Suprapubic skin (tissue), 4 donors: ENCODE measurements around the gene SPATA19.

ENCODE experiments used
- POLR2A ChIP-seq, 2 donors: fragments of 450-650 bp; IDR thresholded peaks; one replicate each; pipeline ENCODE4 v1.6.1; 2017; ENCODE audit warnings: antibody characterized with exemption in 2 of 2, mild to moderate bottlenecking in 2 of 2, moderate library complexity in 2 of 2
- POLR2AphosphoS5 ChIP-seq, 3 donors: sonication (generic); formaldehyde crosslinking; IDR thresholded peaks; one replicate each; pipeline ENCODE4 v1.6.1; 2017; ENCODE audit warnings: antibody characterized with exemption in 3 of 3

- TF ChIP-seq POLR2AphosphoS5 (IDR thresholded peaks at IDR 0.05) (no peak), POLR2A (IDR thresholded peaks at IDR 0.05) (no peak)
Measured at GRCh38 chr11:133817449-133817848, 27.9 kb downstream of the SPATA19 start.
